ENCODE results near the gene SEMA3G. TPM values are rescaled to one million over a fixed set of nuclear protein-coding genes. Genes with fewer than 3 reads are reported as not detected.

Gene SEMA3G
- polyA plus RNA-seq, 1 experiment: not detected

DNA sequence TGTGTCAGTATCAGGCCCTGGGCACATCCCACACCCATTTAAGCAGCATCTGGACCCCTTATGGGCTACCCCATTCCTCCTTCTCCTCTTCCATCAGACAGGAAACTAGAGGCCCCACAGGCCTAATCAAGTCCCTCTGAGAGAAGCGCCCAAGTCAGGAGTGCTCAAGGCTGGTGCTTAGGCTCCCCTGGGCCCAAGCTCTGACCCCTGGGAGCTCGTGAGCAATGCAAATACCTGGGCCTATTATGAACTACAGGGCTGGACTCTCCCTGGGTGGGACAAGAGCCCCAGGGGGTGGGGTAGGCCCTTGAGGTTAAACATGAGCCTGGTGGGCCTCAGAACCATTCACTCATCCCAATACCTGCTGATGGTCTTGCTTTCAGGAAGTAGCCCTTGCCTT, 57.4 kb downstream of the SEMA3G start:
- H3K36me3 ChIP-seq (ENCODE audit: control insufficient read depth, insufficient read depth, low read length): no peaks in the 10 kb centered on the region
- H3K4me3 ChIP-seq (ENCODE audit: low read depth, low read length): no peak overlapping the region
- ChIA-PET POLR2A (no interaction called here), CTCF (interaction anchor here (1.0 to 1.1 kb wide), 2 partner anchors 59 to 167 kb away, joined by 3 to 7 read pairs; no protein-coding TSS in a partner anchor)
- H3K27me3 ChIP-seq (ENCODE audit: control insufficient read depth, insufficient read depth, low read length): no peaks in the 10 kb centered on the region
- TF ChIP-seq, protein P1, sequence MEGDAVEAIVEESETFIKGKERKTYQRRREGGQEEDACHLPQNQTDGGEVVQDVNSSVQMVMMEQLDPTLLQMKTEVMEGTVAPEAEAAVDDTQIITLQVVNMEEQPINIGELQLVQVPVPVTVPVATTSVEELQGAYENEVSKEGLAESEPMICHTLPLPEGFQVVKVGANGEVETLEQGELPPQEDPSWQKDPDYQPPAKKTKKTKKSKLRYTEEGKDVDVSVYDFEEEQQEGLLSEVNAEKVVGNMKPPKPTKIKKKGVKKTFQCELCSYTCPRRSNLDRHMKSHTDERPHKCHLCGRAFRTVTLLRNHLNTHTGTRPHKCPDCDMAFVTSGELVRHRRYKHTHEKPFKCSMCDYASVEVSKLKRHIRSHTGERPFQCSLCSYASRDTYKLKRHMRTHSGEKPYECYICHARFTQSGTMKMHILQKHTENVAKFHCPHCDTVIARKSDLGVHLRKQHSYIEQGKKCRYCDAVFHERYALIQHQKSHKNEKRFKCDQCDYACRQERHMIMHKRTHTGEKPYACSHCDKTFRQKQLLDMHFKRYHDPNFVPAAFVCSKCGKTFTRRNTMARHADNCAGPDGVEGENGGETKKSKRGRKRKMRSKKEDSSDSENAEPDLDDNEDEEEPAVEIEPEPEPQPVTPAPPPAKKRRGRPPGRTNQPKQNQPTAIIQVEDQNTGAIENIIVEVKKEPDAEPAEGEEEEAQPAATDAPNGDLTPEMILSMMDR (IDR thresholded peaks at IDR 0.05; ENCODE audit: insufficient read depth, low read depth, low read length): no peak
- DNase-seq (ENCODE audit: low read depth): no peak

DNA sequence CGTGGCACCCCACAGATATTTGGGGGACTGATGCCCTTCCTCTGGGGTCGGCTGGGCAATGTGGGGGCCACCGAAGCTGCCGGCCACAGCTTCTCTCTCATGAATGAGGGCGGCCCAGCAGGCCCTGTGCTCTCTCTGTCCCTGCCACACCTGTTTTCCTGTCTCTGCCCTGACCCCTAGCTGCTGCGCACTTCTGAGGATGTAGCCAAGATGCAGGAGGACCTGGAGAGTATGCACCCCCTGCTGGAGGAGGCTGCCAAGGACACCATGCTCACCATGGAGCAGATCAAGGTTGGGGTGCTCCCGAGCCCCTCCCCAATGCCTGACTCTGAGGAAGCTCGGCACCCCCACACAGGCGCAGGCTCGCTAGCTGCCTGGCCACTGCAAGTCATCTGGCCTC, 59.7 kb downstream of the SEMA3G start:
- TF ChIP-seq, protein P1 (IDR thresholded peaks at IDR 0.05; ENCODE audit: insufficient read depth, low read depth, low read length): peak; percentile 64
- CTCF ChIA-PET: interaction anchor here (1.1 to 3.0 kb wide), 11 partner anchors 10 to 165 kb away, joined by 3 to 11 read pairs (median 5); no protein-coding TSS in a partner anchor
- no peaks in the 10 kb centered on the region for H3K36me3 ChIP-seq (ENCODE audit: control insufficient read depth, insufficient read depth, low read length)
- H3K27me3 ChIP-seq (ENCODE audit: control insufficient read depth, insufficient read depth, low read length): no peaks in the 10 kb centered on the region
- DNase-seq (ENCODE audit: low read depth): no peak
- POLR2A ChIA-PET: no interaction called here
- no peak overlapping the region for H3K4me3 ChIP-seq (ENCODE audit: low read depth, low read length)

GRCh38 chr3:52384019-52384761, 60.7 kb downstream of the SEMA3G start:
- CTCF ChIA-PET: interaction anchor here (1.1 to 3.0 kb wide), 9 partner anchors 10 to 164 kb away, joined by 3 to 11 read pairs (median 5); no protein-coding TSS in a partner anchor
- Histone ChIP-seq H3K4me3 (ENCODE audit: low read depth, low read length) (no peak overlapping the region), H3K27me3 (ENCODE audit: control insufficient read depth, insufficient read depth, low read length) (no peaks in the 10 kb centered on the region), H3K36me3 (ENCODE audit: control insufficient read depth, insufficient read depth, low read length) (no peaks in the 10 kb centered on the region)
- TF ChIP-seq, protein P1 (IDR thresholded peaks at IDR 0.05; ENCODE audit: insufficient read depth, low read depth, low read length): no peak
- POLR2A ChIA-PET: no interaction called here
- DNase-seq (ENCODE audit: low read depth): no peak

DNA sequence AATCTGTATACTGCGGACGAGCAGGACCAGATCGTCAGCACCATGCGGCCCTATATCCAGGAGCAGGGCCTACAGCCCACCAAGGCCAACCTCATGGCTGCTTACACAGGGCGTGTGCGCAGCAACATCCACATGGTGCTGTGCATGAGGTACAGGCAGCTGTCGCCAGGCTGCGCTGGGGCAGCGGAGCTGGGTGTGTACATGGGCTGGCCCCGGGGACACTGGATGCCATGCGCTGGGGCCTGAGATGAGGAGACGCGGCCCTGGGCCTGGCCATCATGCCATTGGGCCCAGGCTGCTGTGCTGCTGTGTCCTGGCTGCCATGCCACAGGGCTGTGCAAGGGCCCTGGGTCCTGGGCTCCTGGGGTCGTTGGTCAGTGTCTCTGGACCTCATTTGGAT, 61.5 kb downstream of the SEMA3G start:
- H3K36me3 ChIP-seq (ENCODE audit: control insufficient read depth, insufficient read depth, low read length): no peaks in the 10 kb centered on the region
- TF ChIP-seq, protein P1 (IDR thresholded peaks at IDR 0.05; ENCODE audit: insufficient read depth, low read depth, low read length): no peak
- H3K4me3 ChIP-seq (ENCODE audit: low read depth, low read length): no peak overlapping the region
- DNase-seq (ENCODE audit: low read depth): no peak
- CTCF ChIA-PET: interaction anchor here (1.2 to 3.0 kb wide), 5 partner anchors 10 to 163 kb away, joined by 3 to 11 read pairs (median 5); no protein-coding TSS in a partner anchor
- no peaks in the 10 kb centered on the region for H3K27me3 ChIP-seq (ENCODE audit: control insufficient read depth, insufficient read depth, low read length)
- POLR2A ChIA-PET: no interaction called here

Other genes with a start within 250 kb of the SEMA3G start
- 35.7 and 51.7 TPM in 2 replicates for gene ALAS1, start 246.9 kb downstream of the SEMA3G start, polyA plus RNA-seq (2011; rRNA removed)
- gene TLR9, start 219.5 kb downstream of the SEMA3G start, polyA plus RNA-seq (2011; rRNA removed): 0.07 TPM in 1 of 2 replicates, not detected in the other
- gene TWF2, start 205.9 kb downstream of the SEMA3G start, polyA plus RNA-seq (2011; rRNA removed): 109 and 205 TPM in 2 replicates
- 38.5 and 52.2 TPM in 2 replicates for gene PPM1M, start 199.3 kb downstream of the SEMA3G start, polyA plus RNA-seq (2011; rRNA removed)
- 42.3 and 62.8 TPM in 2 replicates for gene WDR82, start 166.5 kb downstream of the SEMA3G start, polyA plus RNA-seq (2011; rRNA removed)
- gene GLYCTK, start 157.3 kb downstream of the SEMA3G start, polyA plus RNA-seq (2011; rRNA removed): 4.6 and 7.8 TPM in 2 replicates
- 2.7 and 4.8 TPM in 2 replicates for gene DNAH1, start 128.8 kb downstream of the SEMA3G start, polyA plus RNA-seq (2011; rRNA removed)
- 35.9 and 62.0 TPM in 2 replicates for gene BAP1, start 35.1 kb downstream of the SEMA3G start, polyA plus RNA-seq (2011; rRNA removed)
- 4.3 and 4.9 TPM in 2 replicates for gene PHF7, start 34.4 kb downstream of the SEMA3G start, polyA plus RNA-seq (2011; rRNA removed)
- 1.7 TPM in 2 replicates for gene TNNC1, start 8.9 kb upstream of the SEMA3G start, polyA plus RNA-seq (2011; rRNA removed)
- gene NISCH, start 10.5 kb upstream of the SEMA3G start, polyA plus RNA-seq (2011; rRNA removed): 66.4 and 95.3 TPM in 2 replicates
- 0.01 and 0.05 TPM in 2 replicates for gene STAB1, start 50.2 kb upstream of the SEMA3G start, polyA plus RNA-seq (2011; rRNA removed)
- gene NT5DC2, start 88.8 kb upstream of the SEMA3G start, polyA plus RNA-seq (2011; rRNA removed): 132 and 186 TPM in 2 replicates
- 11.9 and 12.3 TPM in 2 replicates for gene UQCC5, start 91.5 kb upstream of the SEMA3G start, polyA plus RNA-seq (2011; rRNA removed)
- 16.5 and 23.8 TPM in 2 replicates for gene PBRM1, start 240.8 kb upstream of the SEMA3G start, polyA plus RNA-seq (2011; rRNA removed)
- gene GNL3, start 240.9 kb upstream of the SEMA3G start, polyA plus RNA-seq (2011; rRNA removed): 30.6 and 52.7 TPM in 2 replicates

Data from BJ (cell line).